ENCODE data around the gene KCNK17.

KCNK17 gene

DNA sequence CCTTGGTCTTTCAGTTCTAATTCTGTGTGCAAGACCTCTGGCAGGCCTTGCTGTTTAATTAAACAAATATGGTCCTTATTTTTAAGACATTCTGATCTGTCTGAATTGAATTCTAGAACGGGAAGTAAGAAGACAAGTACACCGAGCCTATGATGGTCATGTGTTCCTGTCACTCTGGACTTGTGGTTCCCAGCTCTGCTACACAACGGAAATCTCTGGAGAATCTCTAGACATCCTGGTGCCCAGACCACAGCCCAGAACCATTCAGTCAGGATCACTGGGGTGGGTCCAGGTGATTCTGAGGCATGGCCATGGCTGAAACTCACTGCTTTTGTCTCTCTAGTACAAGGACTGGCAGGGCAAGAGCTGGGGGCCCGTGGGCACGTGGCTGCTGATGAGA is 24.2 kb upstream of the KCNK17 start:
- DNase-seq (ENCODE audit: low spot score) = no peak

DNA sequence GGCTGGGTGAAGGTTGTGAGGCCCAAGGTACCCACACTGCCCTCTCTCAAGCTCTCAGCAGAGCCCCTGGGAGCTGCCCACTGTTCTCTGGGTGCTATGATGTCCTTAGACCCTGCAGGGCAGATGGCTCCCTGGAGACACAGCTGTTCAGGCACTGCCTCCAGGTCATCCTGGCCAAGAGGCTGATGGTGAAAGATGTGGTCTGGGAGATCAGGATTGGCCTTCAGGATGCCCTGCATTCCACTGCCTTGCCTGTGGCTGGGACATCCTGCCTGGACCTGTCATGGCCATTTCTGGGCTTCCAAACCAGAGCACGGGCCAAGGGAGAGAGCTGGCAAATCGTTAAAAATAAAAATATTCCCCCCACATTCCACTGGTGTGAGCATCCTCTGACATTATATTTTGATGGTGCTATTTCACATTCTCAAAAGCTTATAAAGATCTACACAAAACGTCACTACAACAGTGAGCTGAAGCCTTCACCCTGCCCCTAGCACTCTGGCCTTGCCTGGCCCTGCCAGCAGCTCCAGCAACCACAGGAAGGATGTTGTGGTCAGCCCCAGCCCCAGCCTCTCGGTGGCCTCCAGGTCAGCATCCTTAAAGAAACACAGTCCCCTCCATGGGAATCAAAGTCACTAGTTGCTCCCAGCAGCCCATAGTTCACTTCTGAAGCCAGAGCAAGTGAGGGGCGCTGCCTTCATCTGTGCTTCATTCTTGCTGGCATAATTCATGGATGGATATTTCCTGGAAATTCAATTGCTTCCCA is 21.7 kb upstream of the KCNK17 start:
- no peak for DNase-seq (ENCODE audit: low spot score)

DNA sequence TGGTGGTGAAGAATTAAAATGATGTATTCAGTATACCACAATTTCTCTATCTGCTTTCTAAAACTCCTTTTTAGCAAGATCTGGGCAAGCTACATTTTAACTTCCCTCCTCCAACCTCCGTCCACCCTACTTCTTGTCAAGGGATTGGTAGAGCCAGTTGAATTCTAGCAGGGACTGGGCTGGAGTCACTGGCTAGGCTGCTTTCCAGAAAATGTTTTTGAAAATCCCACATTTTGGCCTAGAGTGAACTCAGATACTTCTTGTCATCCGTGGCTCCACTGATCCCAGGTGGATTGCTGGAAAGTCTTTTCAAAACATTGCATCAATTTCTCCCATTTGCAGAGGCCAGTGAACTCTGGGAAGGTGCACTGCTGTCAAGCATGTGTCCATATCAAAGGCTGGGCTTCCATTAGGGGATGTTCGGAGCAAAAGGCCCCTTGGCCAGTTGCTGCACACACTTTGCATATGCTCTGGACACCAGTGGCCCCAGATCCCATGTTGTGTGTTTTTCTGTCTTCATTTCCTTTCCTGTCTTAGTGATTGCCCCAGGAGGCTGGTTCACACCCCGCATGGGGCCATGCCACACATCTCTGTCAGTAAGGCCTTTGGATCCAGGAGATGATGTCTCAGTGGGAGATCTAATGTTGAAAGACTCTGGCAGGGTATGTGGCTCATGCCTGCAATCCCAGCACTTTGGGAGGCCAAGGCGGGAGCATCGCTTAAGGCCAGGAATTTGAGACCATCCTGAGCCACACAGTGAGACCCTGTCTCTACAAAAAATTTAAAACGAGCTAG is 19.6 kb upstream of the KCNK17 start:
- no peak for DNase-seq (ENCODE audit: low spot score)

DNA sequence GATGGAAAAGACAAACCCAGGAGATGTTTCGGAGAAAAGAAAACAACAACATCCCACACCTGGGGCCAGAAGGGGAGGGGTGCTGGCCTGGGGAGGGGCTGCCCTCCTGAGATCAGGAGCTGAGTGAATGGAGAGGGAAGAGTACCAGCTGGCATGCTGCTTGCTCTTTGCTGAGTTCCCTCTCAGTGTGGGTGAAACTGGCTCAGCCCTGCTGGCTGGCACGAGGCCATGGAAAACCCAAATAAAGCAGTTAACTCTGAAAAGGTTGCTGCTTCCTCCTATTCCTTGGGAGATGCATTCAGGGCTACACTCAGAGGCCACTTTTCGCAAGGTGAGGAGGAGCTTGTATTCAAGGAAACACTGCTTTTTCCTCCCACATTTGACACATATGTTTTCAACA is 16.3 kb upstream of the KCNK17 start:
- no peak for DNase-seq (ENCODE audit: low spot score)

DNA sequence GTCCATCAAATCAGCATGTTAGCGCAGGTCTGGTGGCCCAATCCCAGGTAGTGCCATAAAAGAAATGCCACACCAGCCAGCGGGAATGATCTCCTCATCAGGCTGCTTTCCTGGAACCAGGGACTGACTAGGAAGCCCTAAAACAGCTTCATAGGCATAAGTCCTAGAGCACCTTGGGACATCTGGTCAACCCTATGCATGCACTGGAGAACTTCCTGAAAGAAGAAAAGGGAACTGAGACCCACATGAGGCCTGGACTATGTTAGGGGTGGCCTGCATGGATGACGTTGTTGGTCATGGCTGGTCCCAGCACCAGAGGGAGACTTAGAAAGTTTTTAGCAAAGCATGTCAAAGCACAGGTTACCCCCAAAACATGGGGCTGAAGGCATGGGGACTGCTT is 15.8 kb upstream of the KCNK17 start:
- DNase-seq (ENCODE audit: low spot score) = no peak

DNA sequence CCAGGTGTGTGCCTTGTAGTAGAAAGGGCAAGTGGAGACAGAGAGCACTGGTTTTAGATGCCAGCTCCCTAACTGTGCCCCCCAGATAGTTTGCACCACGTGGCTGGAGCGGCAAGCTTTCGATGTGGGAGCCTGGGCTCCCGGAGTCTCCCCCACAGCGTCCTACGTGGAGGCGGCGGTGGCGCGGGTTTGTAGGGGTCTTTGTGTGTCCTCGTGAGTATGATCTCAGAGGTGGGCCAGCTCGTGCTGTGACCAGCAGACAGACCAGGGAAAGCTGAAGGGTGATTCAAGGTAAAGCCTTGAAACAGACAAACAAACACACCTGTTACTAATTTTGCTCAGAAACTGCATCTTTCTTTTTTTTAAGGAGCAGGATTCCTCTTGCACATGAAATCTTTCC is 13.8 kb upstream of the KCNK17 start:
- DNase-seq (ENCODE audit: low spot score) = no peak

DNA sequence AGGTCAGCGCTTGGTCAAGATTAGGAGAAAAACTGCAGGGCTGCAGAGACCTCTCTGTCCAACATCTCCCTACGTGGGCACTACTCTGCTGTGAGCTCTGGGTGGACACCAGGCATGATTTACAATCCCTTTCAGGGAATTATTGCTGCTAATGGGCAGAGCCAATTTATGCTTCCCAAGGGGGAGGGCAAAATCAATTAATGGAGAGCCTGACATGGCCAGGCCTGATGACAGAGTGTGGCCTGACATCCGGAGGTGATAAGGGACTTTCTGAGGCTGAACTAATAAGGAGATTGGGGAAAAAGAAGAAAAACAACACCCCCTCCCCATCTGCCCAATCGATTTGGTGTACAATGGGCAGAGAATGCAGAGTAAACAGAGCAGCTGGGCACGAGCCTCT is 13.3 kb upstream of the KCNK17 start:
- no peak for DNase-seq (ENCODE audit: low spot score)

DNA sequence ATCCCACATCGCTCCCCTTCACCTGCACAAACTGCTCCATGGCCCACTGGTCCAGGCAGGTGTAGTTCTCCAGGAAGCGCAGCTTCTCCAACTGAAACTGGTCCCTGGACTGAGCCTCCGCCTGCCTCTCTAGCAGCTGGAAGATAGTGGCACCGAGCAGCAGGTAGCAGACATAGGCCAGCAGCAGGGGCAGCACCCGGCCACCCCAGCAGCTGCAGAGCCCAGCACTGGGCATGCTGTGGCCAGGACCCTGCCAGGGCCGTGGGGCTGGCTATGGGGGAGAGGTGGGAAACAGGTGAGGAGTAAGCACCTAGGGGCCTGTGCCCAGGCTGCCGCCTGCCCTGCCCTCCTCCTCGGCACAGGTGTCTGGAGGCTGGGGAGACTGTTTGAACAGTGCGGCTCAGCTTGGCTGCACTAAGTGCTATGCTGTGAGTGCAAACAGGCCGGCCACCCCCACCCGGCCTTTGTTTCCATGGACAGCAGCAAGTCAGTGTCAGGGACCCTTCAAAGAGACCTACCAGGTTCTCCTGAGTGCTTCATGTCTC is 8.2 kb upstream of the KCNK17 start, which contains the start of gene KCNK16:
KCNK16 (minus strand) TSS at position 397 of the 545 bp plus-strand sequence; CDS start at position 235, 162 bp downstream.
- no peak for DNase-seq (ENCODE audit: low spot score)

DNA sequence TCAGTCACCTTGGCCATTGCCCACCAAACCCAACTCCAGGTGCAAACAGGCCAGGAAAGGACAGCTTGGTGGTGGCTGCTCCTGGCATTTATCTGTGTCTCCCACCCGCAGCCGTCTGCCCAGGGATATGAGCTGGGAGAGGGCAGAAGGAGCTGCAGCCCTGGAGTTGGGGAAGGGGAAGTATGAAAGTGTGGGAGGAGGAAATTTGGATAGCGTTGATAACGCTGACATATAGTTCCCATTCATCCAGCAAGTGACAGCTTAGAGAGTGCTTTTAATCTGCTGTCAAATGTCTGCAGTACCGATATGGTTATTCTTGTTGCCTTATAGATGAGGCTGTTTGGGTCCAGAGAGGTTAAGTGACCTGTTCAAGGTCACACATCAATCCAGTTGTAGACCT is 7.5 kb upstream of the KCNK17 start:
- no peak for DNase-seq (ENCODE audit: low spot score)

DNA sequence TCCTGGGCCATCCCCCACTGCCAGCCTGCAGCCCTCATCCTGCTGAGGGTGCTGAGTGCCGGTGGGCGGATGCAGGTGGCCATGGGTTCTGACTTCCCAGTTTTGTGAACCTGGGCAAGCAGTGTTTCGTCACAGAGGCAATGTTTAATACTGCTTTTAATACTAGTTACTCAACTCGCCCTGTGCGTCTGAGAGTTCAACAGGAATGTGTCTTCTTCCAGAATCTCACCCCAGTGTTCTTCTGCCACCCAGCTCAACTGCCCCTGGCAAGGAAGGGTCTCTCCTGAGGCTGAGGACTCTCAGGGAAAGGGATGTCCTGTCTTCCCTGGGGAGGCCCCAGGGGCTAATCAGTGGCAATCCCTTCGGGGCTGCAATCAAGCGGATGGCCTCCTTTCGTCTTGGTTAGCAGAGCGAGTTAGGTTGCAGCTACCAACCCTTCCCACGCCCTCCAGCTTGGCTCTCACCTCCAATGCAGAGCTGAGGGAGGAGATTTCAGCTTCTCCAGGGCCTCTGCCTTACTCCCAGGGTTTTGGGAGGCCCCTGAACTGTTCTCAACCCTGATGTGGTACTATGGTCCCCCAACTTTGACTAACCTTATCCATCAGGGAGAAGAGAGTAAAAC is 6.3 kb upstream of the KCNK17 start:
- DNase-seq (ENCODE audit: low spot score) = no peak

DNA sequence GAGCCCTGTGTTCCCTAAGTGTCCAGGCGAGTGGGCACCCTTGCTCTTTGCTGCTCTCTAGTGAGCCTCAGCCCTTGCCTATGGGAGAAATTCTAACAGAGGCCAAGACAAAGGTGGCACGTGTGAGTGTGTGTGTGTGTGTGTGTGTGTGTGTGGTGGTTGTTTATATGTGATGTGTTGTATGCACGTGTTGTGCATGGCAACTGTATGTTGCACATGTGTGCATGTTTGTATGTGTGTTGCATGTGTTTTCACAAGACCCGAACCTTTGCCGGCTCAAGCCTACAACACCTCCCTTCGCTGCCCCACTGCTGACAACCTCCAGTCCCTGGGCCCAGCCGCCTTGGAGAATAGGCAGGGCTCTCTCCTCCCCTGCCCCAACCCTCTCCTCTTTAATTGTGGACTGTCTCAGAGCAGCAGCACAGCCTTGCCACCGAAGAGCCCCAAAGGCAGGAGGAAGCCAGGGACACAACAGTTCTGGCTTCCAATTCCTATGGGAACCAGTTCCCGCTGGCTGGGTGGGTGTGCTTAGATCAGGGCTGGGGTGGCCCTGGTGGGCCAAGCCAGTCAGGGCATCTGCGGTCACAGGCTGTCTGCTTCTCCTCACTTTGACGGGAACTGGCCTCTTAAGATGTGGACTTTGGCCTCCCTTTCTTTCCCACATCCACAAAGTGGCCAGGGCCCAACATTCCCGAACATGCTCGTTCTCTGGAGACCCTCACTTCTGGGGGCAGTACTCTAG is 5.6 kb upstream of the KCNK17 start:
- no peak for DNase-seq (ENCODE audit: low spot score)

DNA sequence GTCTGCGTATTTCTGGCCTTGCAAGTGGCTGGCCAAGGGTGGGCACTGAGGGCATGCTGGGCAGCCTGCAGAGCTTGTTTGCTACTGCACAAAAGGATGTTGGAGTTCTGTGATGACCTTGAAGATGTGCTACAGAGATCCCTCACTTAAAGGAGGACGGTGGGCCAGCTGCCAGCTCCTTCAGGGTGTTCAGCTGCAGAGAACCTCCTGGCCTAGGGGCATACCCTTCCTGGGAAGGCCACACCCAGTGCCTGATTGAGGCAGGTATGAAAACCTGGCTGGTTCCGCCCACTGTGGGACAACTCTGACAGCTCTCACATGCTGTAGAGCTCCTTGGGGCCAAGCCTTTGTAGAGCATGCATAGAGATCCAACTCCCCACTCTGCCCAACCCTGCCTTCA is 3.0 kb upstream of the KCNK17 start:
- DNase-seq (ENCODE audit: low spot score) = no peak

DNA sequence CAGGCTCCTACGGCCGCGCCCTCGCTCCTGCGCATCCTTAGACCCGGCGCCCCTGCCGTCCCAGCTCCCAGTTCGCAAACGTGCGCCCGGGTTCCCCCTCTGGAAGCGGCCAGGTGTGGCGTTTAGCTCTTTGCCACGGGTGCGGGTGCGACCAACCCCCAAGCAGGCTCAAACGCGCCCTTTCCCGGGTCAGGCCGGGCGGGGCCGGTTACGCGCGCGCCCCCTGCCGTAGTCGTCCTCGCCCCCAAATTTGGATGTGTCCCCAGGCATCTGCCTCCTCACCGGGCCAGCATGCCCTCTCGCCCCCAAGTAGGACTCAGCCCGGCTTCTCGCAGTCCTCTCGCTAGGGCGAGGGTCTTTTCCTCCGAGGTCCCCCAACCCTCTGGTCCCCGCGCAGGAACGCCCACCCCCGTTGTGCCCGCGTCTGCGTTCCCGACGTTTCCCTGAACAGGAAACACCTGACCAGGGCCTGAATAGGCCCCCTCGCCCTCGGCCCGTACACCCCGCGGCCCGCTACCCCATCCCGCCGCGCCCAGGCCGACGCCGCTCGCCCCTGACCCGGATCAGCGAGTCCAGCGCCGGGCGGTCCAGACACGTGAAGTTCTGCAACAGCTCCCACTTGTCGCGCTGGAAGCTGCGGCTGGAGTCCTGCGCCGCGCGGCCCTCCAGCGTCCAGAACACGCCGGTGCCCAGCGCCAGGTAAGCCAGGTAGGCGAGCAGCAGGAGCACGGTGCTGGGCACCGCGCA is 520 bp downstream of the KCNK17 start:
- no peak for DNase-seq (ENCODE audit: low spot score)

DNA sequence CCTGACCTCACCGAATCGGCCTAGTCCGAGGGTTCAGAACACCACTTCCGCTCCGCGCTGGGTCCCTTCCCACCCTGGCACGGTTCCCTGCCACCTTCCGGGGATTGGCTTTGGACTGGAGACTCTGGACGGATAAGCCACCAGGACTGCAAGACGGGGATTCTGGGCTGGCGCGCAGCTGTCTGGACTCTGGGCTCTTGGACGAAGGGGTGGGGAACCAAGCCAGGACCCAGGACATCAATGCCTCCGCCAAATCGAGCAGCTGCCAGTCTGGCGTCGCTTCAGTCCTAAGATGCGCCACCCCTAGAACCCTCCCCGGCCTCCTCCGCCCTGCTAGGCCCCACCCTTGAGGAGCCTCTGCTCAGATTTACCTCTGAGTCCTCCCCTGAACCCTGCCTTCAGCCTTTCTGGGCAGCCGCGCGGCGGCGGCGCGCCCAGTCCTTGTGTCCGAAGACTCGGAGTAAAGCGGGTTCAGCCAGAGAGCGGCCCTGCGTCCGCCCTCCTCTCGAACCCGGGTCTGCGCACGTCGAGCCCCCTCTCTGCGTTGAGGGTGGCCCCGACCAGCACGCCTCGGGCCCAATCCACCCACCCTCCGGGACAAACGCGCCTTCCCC is 1.2 kb downstream of the KCNK17 start:
- no peak for DNase-seq (ENCODE audit: low spot score)

DNA sequence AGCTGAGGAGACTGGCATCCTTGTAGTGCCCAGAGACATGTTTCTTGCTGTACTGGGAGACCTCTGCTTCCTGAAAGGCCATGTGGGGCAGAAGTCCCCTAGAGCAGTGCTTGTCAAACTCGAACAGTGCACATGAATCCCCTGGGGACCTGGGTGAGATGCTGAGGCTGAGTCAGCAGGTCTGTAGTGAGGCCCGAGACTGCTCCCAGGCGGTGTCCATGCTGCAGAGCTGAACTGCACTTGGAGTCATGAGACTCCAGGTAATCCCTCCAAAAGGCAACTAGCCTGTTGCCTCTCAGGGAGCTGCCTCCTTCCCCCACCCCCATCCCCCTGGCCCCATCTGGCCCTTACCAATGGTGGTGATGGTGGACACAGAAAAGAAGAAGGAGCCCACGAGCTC is 3.7 kb downstream of the KCNK17 start:
- DNase-seq (ENCODE audit: low spot score) = no peak

DNA sequence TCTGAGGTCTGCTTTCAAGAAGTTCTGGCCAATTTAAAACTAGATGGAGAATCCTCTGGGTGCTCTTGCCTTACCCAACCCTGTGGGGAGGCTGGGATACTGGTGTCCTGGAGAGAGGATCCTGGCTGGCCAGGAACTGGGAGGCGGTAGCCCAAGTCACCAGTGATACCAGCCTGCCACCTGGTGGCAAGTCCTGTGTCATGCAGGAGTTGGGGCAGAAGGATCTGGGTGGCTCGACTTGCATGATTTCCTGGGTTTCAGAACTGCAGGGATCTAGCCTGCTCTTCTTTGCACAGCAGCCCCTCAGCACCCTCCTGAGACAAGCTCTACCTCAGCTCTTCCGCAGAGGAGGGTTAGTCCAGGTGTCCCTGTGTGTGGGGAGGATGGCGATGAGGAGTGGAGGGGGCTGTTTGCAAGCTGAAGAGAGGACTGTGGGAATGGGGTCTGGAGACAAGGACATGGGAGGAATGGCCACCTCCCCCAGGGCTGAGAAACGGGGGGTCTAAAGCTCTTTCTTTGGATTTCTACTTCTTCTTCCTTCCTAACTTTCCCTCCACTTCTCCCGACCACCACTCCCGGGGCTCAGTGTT is 4.2 kb downstream of the KCNK17 start:
- DNase-seq (ENCODE audit: low spot score) = peak; percentile 61

DNA sequence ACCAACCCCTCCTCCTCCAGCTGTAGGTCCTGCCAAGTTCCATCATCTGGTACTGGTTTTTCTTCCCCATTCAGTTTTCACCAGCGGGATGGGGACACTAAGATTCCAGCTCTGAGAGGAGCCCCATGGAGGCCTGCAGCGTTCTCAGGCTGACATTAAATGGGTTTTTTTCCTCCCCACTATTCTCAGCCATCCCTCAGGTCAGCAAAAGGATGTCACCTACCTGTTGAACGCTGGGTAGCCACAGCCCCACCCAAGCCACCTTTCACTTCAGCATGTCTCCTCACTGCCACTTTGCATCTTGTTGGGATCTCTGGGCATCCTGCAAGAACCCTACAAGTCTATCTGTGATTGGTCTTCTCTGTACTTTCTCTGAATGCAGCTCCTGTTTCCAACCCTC is 6.8 kb downstream of the KCNK17 start:
- DNase-seq (ENCODE audit: low spot score) = no peak

DNA sequence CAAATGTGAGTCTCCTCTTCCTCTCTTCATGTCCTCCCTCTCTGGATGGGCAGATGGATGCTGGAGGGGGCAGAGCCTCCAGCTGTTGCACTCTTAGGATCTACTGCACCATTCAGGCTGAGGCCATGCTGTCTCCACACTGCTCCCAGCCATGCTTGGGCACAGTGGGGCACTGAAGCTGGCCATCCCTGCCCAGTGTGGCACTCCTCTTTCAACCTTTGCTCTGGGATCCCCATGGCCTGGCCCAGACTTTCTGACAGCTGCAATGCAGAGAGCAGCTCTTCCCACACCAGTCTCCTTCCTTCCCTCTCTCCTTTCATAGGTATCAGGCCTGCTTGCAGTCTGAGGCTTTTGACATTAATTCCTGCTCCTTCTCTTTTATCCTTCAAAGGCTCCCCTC is 9.3 kb downstream of the KCNK17 start:
- no peak for DNase-seq (ENCODE audit: low spot score)

DNA sequence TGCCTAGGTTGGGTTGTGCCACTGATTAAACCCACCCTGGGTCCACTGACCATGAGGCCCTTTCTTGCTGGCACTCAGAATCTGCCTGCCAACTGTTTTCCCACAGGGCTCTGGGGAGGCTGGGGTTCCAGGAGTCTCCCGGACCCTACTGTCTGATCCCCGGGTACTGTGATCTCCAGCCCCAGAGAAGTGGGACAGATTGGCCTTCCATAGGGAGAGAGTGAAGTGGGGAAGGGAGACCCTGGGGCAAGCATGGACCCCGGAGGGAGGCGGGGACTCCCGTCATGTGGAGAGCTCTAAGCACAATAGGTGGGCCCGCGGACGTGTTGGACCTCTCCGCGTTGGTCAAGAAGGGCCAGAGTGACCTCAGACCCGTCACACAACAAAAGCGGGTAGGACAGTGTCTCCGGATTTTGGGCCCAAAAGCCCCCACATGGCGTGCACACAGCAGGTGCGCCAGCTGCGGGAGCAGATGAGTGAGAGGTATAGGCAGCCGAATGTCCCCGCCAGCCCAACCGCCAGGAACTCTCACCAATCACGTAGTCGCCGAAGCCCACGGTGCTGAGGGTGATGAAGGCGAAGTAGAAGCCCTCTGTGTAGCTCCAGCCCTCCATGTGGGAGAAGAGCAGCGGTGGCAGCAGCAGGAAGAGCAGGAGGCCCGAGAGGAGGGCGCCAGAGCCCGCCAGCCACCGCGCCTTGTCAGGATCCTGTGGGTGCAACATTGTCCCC is 10.6 kb downstream of the KCNK17 start:
- DNase-seq (ENCODE audit: low spot score) = no peak
